Measurements from ENCODE around the gene OR13C5.
"Not testable (repeated sequence)": the region's sequence is repeated elsewhere in the genome, so short reads cannot be mapped to it uniquely, and the experiment has no call there.

OR13C5 gene

DNA sequence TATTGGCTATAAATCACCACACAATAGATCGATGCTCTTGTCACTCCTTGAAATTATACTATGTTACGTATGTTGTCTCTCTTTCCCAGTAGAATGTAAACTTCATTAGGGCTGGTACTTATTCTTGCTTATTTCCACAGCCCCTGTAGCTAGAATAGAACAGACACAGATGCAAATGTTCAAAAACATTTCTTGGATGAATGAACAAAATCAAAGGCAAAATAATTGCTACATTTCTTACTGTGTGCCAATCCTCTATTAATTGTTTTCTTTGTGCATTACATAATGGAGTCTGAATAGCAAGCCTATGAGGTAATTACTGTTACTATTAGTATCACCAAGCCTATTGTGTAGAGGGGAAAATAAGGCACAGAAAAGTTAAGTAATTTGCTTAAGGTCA is 6.9 kb upstream of the OR13C5 start:
- TF ChIP-seq, protein P1, sequence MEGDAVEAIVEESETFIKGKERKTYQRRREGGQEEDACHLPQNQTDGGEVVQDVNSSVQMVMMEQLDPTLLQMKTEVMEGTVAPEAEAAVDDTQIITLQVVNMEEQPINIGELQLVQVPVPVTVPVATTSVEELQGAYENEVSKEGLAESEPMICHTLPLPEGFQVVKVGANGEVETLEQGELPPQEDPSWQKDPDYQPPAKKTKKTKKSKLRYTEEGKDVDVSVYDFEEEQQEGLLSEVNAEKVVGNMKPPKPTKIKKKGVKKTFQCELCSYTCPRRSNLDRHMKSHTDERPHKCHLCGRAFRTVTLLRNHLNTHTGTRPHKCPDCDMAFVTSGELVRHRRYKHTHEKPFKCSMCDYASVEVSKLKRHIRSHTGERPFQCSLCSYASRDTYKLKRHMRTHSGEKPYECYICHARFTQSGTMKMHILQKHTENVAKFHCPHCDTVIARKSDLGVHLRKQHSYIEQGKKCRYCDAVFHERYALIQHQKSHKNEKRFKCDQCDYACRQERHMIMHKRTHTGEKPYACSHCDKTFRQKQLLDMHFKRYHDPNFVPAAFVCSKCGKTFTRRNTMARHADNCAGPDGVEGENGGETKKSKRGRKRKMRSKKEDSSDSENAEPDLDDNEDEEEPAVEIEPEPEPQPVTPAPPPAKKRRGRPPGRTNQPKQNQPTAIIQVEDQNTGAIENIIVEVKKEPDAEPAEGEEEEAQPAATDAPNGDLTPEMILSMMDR (IDR thresholded peaks at IDR 0.05), result no peak
- DNase-seq (ENCODE audit: low spot score), result no peak
- H3K4me3 ChIP-seq, result no peak overlapping the region
- H3K27ac ChIP-seq, result no peak overlapping the region

DNA sequence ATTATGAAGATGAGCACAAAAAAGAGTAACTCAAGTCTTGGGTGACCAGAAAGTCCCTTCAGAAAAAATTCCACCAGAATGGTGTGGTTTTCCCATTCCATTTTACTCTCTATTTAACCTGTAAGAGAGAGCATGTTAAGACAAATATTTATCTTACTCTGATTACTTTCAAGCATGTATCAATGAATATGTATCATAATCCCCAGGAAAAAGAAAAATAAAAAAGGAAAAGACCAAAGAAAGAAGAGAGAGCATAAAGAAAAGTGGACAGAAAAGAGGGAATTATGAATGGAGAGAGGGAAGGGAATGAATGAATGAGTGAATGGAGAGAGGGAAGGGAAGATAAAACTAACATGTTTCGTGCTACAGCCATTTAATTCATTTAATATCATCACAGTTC is 6.3 kb upstream of the OR13C5 start, which contains the start of gene OR13C2:
TSS of gene OR13C2 (minus strand) at position 101 of the 400 bp plus-strand sequence. CDS start at position 101, 0 bp downstream.
- H3K4me3 ChIP-seq; H3K27ac ChIP-seq; DNase-seq (ENCODE audit: low spot score): not testable (repeated sequence)

DNA sequence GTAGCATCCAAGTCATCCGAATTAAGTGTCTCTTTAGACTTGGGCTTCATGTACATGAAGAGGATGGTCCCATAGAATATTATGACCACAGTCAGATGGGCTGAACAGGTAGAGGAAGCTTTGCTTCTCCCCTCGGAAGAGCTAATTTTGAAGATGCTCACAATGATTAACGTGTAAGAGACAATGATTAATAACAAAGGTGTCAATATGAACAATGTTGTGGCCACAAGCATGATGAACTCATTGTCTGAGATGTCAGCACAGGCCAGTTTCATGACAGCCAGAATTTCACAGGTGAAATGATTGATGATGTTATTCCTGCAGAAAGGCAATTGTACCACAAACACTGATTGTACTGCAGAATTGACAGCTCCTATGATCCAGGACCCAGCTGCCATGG is 5.6 kb upstream of the OR13C5 start:
- TF ChIP-seq, protein P1 (IDR thresholded peaks at IDR 0.05), result no peak
- no peak for DNase-seq (ENCODE audit: low spot score)
- Histone ChIP-seq H3K4me3 (no peak overlapping the region), H3K27ac (no peak overlapping the region)

DNA sequence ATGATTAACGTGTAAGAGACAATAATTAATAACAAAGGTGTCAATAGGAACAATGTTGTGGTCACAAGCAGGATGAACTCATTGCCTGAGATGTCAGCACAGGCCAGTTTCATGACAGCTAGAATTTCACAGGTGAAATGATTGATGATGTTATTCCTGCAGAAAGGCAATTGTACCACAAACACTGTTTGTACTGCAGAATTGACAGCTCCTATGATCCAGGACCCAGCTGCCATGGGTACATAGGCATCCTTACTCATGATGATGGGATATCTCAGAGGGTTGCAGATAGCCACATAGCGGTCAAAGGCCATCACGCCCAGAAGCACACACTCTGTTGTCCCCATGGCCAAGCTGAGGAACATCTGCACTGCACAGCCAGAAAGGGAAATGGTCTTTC is 464 bp downstream of the OR13C5 start:
- not testable (repeated sequence) for DNase-seq (ENCODE audit: low spot score)

DNA sequence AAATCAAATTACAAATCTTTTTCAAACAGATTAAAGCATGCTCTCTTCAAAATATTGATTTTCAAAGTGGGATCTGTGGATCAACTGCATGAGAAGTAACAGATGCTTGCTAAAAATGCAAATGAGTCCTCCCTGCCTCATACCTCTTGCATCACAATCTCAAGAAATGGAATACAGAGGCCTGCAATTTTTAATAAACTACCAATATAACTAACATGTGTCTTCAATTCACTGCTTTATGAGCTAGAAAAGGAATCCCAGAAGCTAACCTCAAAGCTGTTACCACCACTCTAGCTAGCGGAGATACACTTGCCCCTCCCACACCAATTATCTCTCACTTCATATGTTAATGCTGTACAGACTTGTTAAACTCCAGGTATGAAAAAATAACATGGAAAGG is 9.6 kb downstream of the OR13C5 start:
- H3K4me3 ChIP-seq, result no peak overlapping the region
- H3K27ac ChIP-seq, result no peak overlapping the region
- TF ChIP-seq, protein P1 (IDR thresholded peaks at IDR 0.05), result no peak
- no peak for DNase-seq (ENCODE audit: low spot score)

More for the DNA sequence above, 464 bp downstream of the OR13C5 start:
- not testable (repeated sequence) for H3K27ac ChIP-seq, H3K4me3 ChIP-seq

DNA sequence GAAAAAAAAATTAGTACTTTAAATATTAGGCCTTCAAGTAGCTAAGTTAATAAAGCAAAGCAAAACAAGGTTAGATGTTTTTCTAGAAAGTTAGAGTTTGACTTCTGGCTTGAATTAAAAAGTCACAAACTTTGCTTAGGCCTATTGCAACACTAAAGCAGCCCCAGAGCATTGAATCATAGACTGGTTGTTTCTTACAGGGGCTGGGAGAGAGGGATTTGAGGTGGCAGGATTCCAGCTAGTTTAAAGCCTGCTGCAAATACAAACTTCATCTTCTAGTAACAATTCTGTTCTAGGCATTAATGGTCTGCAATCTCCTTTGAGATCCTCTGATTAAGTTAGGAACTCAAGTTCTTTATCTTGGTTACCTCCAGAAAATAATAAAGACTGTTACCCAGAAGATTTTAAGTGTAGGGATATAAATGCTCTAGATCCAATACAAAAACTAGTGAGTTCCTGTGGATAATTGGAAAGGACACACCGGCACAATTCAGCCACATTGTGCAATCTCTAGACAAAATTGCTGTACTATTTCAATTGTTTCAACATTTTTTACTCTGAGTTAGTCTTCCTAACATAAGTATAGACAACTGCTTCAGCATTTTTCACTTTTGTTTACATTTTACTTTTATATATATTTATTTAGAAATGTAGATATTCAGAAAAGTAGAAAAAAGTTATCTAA is 12.6 kb downstream of the OR13C5 start:
- DNase-seq (ENCODE audit: low spot score), result no peak
- TF ChIP-seq, protein P1 (IDR thresholded peaks at IDR 0.05), result no peak
- Histone ChIP-seq H3K4me3 (no peak overlapping the region), H3K27ac (no peak overlapping the region)

DNA sequence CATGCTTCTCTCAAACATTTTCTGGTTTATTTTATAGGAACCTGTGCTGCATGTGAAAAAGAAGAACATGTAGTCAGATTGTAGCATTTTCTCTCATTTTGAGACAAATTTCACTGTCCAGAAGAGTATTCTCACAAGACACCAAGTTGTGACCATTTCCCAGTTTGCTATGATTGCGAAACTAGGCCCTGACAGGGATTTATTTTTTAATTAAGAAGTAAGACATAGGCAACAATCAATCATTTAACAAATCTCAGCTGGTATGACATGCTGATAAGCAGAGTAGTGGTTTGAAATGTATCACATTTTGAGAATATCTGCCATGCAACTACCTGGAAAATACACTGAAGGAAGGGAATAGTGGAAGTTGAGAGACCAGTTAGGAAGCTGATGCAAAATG is 18.7 kb downstream of the OR13C5 start:
- H3K4me3 ChIP-seq, result no peak overlapping the region
- TF ChIP-seq, protein P1 (IDR thresholded peaks at IDR 0.05), result no peak
- H3K27ac ChIP-seq, result no peak overlapping the region
- no peak for DNase-seq (ENCODE audit: low spot score)

DNA sequence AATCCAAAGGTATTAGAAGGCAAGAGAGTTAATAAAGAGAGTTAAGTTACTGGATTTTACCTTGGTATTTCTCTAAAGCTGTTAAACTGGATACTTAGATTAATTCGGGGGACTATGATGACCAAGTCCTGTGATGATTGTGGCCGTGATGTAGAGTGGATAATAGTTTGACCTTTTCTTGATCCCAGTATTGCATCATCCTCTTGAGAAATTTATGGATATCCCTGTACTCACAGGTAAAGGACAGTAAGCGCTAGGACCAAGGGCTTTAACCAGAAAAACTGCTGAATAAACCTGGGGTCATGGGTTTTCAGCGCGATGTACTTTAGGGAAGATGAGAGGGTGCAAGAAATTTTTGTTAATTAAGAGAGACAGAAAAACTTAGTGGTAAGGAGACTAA is 21.9 kb downstream of the OR13C5 start:
- DNase-seq (ENCODE audit: low spot score), result no peak
- Histone ChIP-seq H3K27ac (no peak overlapping the region), H3K4me3 (no peak overlapping the region)
- TF ChIP-seq, protein P1 (IDR thresholded peaks at IDR 0.05), result no peak

Measured in coronary artery (tissue), 2 donors.